ENCODE results near the gene SCAMP4. TPM values are rescaled to one million over a fixed set of nuclear protein-coding genes. Genes with fewer than 3 reads are reported as not detected.

SCAMP4 gene
- polyA plus RNA-seq, 1 of the 3 experiments (the other 2 are of a cell fraction): 30.0 TPM

GRCh38 chr19:1974381-1975161 lies 69.4 kb downstream of the SCAMP4 start:
- Histone ChIP-seq H3K36me3 (replicated peaks in 1 of 2; ENCODE audit: control insufficient read depth in 1 of 2, insufficient read depth in 2 of 2, low read length in 1 of 2) (peaks cover 0 to 25% of the 10 kb centered on the region in 2 experiments), H3K4me1 (ENCODE audit: control insufficient read depth in 1 of 2, insufficient read depth in 2 of 2, low read depth in 1 of 2, low read length in 1 of 2) (no peaks in the 10 kb centered on the region), H3K4me2 (no peak overlapping the region), H3F3A (replicated peaks; ENCODE audit: insufficient read depth) (no peaks in the 10 kb centered on the region), H2AFZ (ENCODE audit: low read depth) (no peak overlapping the region), H3K9me3 (no peaks in the 10 kb centered on the region), H3K9me2 (no peaks in the 10 kb centered on the region), H3K9ac (no peak overlapping the region), H3K27me3 (ENCODE audit: insufficient read depth) (no peaks in the 10 kb centered on the region), H3K27ac (ENCODE audit: low read depth in 2 of 2, low read length in 1 of 2) (no peak overlapping the region), H4K20me1 (ENCODE audit: insufficient read depth) (peaks cover 37% of the 10 kb centered on the region), H3K79me2 (ENCODE audit: insufficient read depth) (peaks cover 59% of the 10 kb centered on the region; the same call in 1 of the 2 replicates), H3K4me3 (ENCODE audit: low read depth in 2 of 2, low read length in 1 of 2) (no peak overlapping the region)
- DNase-seq: no peak
- CTCF ChIA-PET: no interaction called here
- POLR2A ChIA-PET: interaction anchor here (0.5 kb wide), 1 partner anchor 133 kb away, joined by 3 read pairs; no protein-coding TSS in a partner anchor
- TF ChIP-seq RFX5 (IDR thresholded peaks at IDR 0.05; ENCODE audit: low read length): no peak
- TF ChIP-seq TCF12 (IDR thresholded peaks at IDR 0.05): no peak
- TF ChIP-seq NFIC (IDR thresholded peaks at IDR 0.05; ENCODE audit: borderline replicate concordance): no peak
- TF ChIP-seq, protein P1, sequence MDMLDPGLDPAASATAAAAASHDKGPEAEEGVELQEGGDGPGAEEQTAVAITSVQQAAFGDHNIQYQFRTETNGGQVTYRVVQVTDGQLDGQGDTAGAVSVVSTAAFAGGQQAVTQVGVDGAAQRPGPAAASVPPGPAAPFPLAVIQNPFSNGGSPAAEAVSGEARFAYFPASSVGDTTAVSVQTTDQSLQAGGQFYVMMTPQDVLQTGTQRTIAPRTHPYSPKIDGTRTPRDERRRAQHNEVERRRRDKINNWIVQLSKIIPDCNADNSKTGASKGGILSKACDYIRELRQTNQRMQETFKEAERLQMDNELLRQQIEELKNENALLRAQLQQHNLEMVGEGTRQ (IDR thresholded peaks at IDR 0.05; ENCODE audit: borderline replicate concordance, low read depth, low read length): no peak
- no peak for TF ChIP-seq GATA2 (CRISPR knock-in tag; IDR thresholded peaks at IDR 0.05)
- WGBS (ENCODE audit: low lambda C conversion rate): 93% methylated on average over 5 of the region's 28 CpGs

DNA sequence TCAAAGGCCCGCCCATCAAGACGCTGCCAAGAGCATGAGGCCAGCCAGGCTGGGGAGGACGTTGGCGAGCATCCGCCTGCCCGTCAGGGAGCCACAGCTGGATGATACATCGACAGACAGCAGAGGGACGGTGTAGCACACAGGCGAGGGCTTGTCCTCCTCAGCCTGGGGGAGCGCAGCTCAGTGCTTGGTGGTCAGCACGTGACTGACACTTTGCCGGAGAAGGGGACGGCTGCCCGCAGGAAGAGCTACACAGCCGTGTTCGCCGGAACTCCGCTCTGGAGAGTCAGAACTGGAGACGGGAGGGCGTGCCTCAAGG lies 69.9 kb downstream of the SCAMP4 start:
- H3F3A ChIP-seq (replicated peaks; ENCODE audit: insufficient read depth): no peaks in the 10 kb centered on the region
- no peak for TF ChIP-seq GABPA (IDR thresholded peaks at IDR 0.05; ENCODE audit: low read depth)
- no peak for TF ChIP-seq NFIC (IDR thresholded peaks at IDR 0.05; ENCODE audit: borderline replicate concordance)
- TF ChIP-seq NRF1 (IDR thresholded peaks at IDR 0.05; ENCODE audit: low read depth, low read length): no peak
- TF ChIP-seq, protein P1 (IDR thresholded peaks at IDR 0.05; ENCODE audit: borderline replicate concordance, low read depth, low read length): no peak
- TF ChIP-seq FOXM1 (IDR thresholded peaks at IDR 0.05; ENCODE audit: low read depth): no peak
- TF ChIP-seq MXI1 (IDR thresholded peaks at IDR 0.05; ENCODE audit: low read depth, low read length): no peak
- no peak for TF ChIP-seq RXRA (IDR thresholded peaks at IDR 0.05; ENCODE audit: borderline replicate concordance, low read depth)
- TF ChIP-seq ELF1 (IDR thresholded peaks at IDR 0.05): no peak
- no peak for TF ChIP-seq TCF12 (IDR thresholded peaks at IDR 0.05)
- TF ChIP-seq RFX5 (IDR thresholded peaks at IDR 0.05; ENCODE audit: low read length): no peak
- no peak for TF ChIP-seq GATA2 (CRISPR knock-in tag; IDR thresholded peaks at IDR 0.05)
- TF ChIP-seq, protein P2, sequence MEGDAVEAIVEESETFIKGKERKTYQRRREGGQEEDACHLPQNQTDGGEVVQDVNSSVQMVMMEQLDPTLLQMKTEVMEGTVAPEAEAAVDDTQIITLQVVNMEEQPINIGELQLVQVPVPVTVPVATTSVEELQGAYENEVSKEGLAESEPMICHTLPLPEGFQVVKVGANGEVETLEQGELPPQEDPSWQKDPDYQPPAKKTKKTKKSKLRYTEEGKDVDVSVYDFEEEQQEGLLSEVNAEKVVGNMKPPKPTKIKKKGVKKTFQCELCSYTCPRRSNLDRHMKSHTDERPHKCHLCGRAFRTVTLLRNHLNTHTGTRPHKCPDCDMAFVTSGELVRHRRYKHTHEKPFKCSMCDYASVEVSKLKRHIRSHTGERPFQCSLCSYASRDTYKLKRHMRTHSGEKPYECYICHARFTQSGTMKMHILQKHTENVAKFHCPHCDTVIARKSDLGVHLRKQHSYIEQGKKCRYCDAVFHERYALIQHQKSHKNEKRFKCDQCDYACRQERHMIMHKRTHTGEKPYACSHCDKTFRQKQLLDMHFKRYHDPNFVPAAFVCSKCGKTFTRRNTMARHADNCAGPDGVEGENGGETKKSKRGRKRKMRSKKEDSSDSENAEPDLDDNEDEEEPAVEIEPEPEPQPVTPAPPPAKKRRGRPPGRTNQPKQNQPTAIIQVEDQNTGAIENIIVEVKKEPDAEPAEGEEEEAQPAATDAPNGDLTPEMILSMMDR (IDR thresholded peaks at IDR 0.05): no peak
- no peak for TF ChIP-seq FOSL2 (IDR thresholded peaks at IDR 0.05; ENCODE audit: borderline replicate concordance, low read depth)
- no peak for TF ChIP-seq USF1 (IDR thresholded peaks at IDR 0.05; ENCODE audit: borderline replicate concordance, low read depth)
- no peak for TF ChIP-seq IRF3 (IDR thresholded peaks at IDR 0.05; ENCODE audit: low read depth, low read length)
- no peak for TF ChIP-seq RCOR1 (IDR thresholded peaks at IDR 0.05; ENCODE audit: low read length)

More for the DNA sequence above, 69.9 kb downstream of the SCAMP4 start:
- H3K36me3 ChIP-seq (replicated peaks in 1 of 2; ENCODE audit: control insufficient read depth in 1 of 2, insufficient read depth in 2 of 2, low read length in 1 of 2): peaks cover 0 to 25% of the 10 kb centered on the region in 2 experiments
- H3K9ac ChIP-seq: no peak overlapping the region
- no peaks in the 10 kb centered on the region for H3K9me2 ChIP-seq
- no peaks in the 10 kb centered on the region for H3K27me3 ChIP-seq (ENCODE audit: insufficient read depth)
- CTCF ChIA-PET: interaction anchor here (1.2 kb wide), 1 partner anchor 29 kb away, joined by 5 read pairs; no protein-coding TSS in a partner anchor
- H2AFZ ChIP-seq (ENCODE audit: low read depth): no peak overlapping the region
- no peak overlapping the region for H3K4me3 ChIP-seq (ENCODE audit: low read depth in 2 of 2, low read length in 1 of 2)
- no peak overlapping the region for H3K4me2 ChIP-seq
- POLR2A ChIA-PET: interaction anchor here (0.5 to 0.6 kb wide), 2 partner anchors 133 to 317 kb away, joined by 3 read pairs; no protein-coding TSS in a partner anchor
- no peaks in the 10 kb centered on the region for H3K4me1 ChIP-seq (ENCODE audit: control insufficient read depth in 1 of 2, insufficient read depth in 2 of 2, low read depth in 1 of 2, low read length in 1 of 2)
- peaks cover 59% of the 10 kb centered on the region; the same call in 1 of the 2 replicates for H3K79me2 ChIP-seq (ENCODE audit: insufficient read depth)
- H3K27ac ChIP-seq (ENCODE audit: low read depth in 2 of 2, low read length in 1 of 2): no peak overlapping the region
- DNase-seq: no peak
- no peaks in the 10 kb centered on the region for H3K9me3 ChIP-seq
- H4K20me1 ChIP-seq (ENCODE audit: insufficient read depth): peaks cover 37% of the 10 kb centered on the region
- WGBS (ENCODE audit: low lambda C conversion rate): 95% methylated on average over 16 of the region's 20 CpGs
